Dermis lymphatic vessel endothelial cell (primary cell): ENCODE measurements around the gene GSKIP. TPM values are rescaled to one million over a fixed set of nuclear protein-coding genes. Genes with fewer than 3 reads are reported as not detected.

Experiments used
- total RNA-seq: library from RNA; depleted of rRNA; stranded (reverse); fragments of >200 nt; gene quantifications from 2 replicates; pipeline ENCODE4 v1.2.1, GENCODE V29; 2014

GSKIP gene, protein sequence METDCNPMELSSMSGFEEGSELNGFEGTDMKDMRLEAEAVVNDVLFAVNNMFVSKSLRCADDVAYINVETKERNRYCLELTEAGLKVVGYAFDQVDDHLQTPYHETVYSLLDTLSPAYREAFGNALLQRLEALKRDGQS
- total RNA-seq: 23.9 and 28.3 TPM in 2 replicates

DNA sequence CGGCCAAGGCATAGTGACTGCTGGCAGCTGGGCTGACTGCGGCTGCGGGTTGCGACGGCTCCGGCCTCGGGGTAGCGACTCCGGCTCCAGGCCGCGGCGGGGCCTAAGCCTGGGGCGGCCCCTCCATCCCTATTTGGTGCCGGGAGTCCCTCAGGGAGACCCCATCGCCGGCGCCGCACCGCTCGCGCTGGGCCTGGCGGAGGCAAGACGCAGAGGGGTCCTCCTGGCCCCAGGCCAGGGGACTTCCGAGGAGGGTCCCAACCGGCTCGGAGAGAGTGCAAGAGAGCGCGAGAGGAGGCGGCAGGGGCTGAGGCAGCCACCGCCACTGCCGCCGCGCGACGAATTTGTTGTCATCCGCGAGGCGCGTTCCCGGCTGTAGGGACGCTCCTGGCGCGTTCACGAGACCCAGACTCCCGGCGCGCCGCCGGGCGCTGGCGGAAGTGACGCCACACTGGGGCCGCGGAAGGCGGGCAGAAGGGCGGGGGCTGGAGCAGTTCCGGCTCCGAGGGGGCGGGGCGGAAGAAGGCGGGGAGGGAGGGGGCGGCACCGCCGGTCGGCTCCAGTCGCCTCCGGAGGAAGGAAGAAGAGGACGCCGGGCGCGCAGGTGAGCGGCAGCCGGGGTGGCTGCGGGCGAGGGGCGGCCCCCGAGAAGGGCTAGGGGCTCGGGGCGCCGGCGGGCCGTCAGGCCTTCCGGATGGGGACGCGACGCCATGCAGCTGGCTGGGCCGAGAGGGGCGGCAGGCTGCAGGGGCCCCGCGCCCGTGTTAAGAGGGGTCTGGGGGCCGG is at the start of gene GSKIP, which contains the start of gene ATG2B:
TSS of gene GSKIP (plus strand) at position 562 of the 786 bp plus-strand sequence. CDS start 18,722 bp downstream, outside the sequence.
TSS of gene ATG2B (minus strand) at position 377 of the 786 bp plus-strand sequence. CDS start at position 12, 365 bp downstream.

Other genes with a start within 250 kb of the GSKIP start
- gene BDKRB2, start 158.7 kb upstream of the GSKIP start, total RNA-seq: under 0.01 TPM in 2 replicates
- gene BDKRB1, start 107.3 kb upstream of the GSKIP start, total RNA-seq: not detected in 2 replicates
- gene ATG2B, start 185 bp upstream of the GSKIP start, total RNA-seq: 17.7 and 22.8 TPM in 2 replicates
- 1.1 and 1.3 TPM in 2 replicates for gene AK7, start 28.6 kb downstream of the GSKIP start, total RNA-seq
- 93.0 and 108 TPM in 2 replicates for gene PAPOLA, start 138.9 kb downstream of the GSKIP start, total RNA-seq